Mucosa of gallbladder (tissue), 1 donor: Measurements from ENCODE around the gene ACHE. TPM values are rescaled to one million over a fixed set of nuclear protein-coding genes. Genes with fewer than 3 reads are reported as not detected.
A peak's percentile ranks its signal among the peaks of the same experiment; 100 is the strongest.

Source experiments
- DNase-seq: peaks from one replicate; pipeline ENCODE4 v3.0.0-alpha.2; 2020; ENCODE audit warnings: low spot score
- total RNA-seq: library from RNA; stranded (reverse); gene quantifications from one replicate; pipeline ENCODE4 v1.2.1, GENCODE V29; 2021
- donor health status: DM: no; HTN: no; CAD: no.

ACHE gene
- total RNA-seq, 1 donor from 2014 or later = 8.4 TPM

DNA sequence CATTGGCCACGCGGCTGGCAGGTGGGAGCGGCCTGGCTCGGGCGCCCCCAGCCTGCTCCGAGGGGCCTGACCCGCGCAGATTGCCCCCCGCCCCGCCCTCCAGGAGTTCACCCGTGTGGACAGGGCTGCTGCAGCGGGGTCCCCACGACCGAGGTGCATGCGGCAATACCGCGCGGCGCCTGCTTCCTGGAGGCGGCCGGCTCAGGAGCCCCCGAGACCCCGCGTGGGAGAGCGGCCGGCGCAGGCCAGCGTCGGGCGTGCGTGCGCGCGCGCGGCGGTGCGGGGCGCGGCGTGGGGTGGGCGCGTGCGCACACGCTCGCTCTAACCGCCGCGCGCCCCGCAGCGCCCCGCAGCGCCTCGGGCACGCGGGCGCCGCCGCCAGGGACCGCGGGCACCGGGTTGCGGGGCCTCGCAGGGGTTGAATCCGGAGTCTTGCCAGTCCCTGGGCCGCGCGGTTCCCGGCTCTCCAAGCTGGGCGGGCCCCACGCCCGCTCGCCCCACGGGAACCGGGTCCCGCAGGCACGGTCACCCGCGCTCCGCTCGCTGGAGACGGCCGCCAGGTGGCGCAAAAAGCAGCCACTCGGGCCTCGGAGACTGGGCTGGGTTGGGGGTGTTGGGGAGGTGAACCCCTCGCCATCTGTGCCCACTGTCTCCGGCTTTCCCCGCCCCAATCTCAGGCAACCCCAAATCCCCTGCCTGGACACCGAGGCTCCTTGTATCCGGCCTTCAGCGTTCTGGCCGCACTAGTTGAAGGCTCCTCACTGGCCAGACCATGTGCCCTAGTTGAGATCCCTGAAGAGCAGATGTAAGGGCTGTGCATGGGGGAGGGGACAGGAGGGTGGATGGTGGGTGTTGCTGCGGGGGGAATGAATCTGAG, 1.3 kb upstream of the ACHE start:
- peak; percentile 70 for DNase-seq

DNA sequence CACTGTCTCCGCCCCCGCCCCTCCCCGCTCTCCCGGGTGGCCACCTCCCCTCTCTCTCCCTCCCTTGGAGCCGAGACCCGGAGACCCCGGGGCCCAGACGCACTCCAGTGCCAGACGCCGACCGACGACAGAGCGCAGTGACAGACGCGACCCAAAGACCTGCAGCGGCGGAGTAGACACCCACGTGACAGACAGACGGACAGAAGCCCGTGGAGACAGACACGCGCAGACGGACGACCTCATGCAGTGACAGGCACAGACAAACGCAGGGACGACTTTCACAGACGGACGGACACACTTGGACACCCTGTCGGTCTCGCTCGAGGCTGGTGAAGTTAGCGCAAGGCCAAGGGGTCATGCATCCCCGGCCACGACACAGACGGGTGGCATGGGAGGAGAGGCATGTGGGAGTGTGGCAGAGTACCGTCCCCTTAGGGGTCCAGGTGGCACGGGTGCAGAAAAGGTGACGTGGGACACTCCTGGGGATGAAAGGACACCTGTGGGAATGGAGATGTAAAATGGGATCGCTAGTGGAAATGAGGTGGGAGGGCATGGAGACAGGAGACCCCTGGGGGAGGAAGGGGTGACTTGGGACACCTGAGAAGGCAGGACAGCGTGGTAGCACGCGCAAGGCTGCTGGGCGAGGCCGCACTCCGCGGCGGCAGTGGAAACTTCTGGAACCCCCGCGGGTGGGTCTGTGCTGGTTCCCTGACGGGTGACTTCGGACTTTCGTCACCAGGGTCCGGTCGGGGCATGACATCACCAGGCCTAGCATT, 456 bp upstream of the ACHE start:
- peak; percentile 58 for DNase-seq

DNA sequence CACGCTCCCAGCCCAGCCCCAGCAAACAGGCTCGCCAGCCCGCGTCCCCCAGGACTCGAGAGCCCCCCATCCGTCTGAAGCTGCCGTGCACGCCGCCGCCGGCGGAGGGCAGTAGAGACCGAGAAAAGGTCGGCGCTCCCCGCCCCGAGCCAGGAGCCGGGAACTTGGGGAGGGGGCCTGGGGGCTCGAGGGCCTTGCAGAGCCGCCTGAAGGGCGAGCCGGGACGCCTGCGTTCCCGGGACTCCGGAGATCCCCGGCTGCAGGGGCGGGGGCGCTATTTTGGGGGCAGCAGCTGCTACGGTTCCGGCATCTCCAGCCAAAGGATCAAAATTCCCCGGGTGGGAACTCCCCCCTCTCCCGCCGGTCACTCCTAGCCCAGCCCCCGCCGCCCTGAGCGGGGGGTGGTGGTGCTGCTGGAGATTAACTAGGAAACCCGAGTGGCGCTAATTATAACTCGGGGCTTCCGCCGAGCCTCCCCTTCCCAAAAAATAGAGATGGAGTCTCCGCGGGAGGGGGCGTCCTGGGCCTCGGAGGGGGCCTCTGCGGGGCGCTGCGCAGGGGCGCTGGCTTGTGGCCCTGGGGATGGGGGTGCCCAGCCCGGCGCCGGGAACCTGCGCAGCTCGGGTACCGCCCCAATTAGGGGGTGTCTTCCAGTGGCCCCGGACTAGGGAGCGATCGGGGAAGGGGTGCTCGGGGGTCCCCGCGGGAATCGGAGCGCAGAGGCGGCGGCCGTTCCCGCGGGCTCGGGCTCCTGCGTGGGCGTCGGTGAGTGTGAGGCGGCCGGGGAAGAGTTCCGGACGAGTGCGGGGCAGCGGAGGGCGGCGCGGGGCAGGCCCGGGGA, 608 bp downstream of the ACHE start:
- peak; percentile 45 for DNase-seq

DNA sequence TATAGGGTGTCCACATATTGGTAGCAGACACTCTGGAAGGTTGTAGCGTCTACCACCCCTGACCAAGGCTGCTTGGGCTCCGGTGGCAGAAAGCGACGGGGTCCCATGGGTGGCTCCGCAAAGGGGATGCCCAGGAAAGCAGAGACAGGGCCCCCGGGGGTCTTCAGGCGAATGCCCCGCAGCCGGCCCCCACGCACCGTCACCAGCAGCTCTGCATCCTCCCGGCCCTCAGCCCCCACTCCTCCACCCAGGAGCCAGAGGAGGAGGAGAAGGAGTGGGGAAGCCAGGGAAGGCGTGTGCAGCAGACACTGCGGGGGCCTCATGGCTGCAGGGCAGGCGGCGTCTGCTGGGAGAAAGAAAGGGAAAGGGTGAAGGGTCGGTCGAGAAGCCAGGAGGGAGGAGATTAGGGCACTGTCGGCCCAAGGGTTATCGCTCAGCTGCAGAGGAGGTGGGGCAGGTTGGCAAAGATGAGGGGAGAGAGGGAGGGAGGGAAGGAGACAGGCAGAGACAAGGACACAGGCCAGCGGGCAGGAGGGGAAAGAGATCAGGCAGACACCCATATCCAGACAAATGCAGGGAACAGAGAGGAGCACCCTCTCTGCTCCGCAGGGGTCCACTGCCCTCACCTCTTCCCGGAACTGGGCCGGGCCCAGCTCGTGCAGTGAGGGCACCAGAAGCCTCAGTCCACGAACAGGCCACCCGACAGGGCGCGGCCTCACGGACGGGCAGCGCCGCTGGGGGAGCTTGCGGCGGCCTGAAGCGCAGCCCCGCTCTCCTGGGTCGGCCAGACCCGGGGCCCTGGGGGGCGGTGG, 1.6 kb downstream of the ACHE start:
- no peak for DNase-seq

DNA sequence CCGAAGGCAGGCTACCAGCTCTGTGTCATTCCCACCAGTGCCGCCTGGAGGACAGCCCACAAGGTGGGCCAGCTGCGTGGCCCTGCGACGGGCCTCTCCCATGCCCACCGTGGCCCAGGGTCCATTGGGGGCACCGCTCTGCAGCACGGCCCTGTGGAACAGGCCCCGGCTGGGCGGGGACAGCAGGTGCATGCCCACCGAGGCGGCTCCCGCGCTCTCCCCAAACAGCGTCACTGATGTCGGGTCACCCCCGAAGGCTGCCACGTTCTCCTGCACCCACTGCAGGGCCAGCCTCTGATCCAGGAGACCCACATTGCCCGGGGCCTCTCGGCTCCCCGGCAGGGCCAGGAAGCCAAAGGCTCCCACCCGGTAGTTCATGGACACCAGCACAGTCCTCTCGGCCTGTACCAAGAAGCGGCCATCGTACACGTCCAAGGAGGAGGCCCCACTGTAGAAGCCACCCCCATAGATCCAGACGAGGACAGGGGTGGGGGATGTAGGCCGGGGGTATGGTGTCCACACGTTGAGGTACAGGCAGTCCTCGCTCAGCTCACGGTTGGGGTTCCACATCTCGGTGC, 2.3 kb downstream of the ACHE start:
- no peak for DNase-seq

DNA sequence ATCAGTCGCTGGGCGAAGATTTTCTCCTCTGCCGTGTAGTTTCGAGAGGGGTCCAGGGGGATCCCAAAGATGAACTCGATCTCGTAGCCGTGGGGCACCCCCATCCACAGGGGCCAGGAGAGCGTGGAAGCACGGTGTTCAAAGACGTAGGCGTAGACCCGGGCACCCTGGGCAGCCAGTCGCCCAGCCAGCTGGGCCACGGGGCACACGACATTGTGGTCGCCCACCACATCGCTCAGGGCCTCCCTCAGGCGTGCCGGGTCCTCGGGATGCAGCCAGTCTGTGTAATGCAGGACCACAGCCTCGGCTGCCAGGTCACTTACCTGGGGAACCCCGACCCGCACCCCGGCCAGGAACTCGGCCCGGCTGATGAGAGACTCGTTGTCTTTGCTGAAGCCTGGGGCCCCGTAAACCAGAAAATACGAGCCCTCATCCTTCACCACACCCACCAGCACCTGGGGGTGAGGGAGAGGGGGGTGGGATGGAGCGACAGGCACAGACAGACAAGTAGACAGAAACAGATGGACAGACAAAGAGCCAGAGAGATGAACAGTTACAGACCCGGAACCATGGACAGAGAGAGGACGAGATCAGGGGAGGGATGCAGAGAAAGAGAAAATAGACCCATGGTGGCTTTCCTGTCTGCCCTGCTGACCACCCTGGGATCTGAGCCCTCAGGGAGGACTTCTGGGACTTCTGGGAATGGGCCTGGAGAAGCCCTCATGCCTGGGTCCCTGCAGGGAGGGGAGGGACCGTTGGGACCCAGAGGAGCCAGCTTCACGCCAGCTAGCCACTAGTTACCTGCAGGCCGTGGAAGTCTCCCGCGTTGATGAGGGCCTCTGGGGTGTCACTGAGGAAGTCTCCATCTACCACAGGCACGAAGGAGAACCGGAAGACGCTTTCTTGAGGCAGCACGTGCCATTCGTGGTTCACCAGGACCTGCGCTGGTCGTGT, 3.0 kb downstream of the ACHE start:
- no peak for DNase-seq

DNA sequence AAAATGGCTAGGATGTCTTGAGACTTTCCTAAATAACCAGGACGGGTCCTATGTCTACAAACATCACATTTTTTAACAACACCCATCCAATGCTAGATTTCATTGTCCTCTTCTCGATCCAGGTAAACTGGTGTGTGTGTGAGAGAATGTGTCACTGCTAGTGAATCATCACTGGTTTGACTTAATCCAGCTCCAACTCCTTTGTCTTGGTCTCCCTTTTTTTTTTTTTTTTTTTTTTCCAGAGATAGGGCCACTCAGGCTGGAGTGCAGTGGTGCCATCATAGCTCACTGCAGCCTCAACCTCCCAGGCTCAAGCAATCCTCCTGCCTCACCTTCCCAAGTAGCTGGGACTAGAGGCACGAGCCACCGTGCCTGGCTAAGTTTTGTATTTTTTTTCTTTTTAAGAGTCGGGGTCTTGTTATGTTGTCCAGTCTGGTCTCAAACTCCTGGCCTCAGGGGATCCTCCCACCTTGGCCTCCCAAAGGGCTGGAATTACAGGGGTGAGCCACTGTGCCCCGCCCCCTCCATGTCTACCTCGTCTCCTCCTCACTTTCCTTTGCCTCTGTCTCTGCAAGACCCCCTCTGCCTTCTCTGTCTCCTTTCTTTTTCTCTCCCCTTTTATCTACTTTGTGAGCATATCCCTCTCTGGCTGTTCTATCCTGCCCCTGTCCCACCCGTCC, 4.0 kb downstream of the ACHE start:
- DNase-seq = no peak

DNA sequence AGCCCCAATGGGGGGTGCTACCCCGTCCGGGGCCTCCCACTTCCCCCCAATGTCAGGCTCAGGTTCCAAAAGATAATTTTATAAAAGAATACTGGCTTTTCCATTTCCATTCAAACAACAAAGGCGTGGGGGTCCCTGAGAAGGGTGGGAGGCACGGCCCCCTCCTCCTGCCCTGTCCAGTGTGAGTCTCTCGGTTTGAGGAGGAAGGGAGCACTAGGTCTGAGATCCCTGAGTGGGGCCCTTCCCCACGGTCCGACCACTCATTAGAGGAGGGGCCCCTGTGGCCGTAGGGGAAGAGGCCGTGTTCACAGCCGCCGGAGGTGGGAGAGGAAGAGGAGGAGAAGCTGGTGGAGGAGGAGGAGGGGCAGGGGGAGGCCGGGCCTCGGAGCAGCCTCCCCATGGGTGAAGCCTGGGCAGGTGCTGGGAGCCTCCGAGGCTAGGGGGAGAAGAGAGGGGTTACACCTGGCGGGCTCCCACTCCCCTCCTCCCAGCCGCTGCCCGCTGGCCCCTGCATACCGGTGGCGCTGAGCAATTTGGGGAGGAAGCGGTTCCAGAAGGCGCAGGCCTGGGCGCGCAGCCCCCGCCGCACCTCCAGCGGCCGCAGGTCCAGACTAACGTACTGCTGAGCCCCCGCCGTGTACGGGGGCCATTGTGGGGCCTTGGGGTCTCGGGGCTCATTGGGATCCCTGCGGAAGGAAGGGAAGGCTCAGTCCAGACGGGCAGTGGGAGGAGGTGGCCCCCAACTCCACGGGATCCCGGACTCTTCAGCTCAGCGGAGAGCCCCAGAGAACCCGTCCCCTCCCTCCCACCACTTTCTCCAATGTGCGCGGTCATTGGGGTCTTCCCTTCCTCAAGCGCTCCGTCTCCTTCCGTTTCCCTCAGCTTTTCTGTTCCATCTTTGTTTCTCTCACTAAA, 4.8 kb downstream of the ACHE start:
- no peak for DNase-seq

DNA sequence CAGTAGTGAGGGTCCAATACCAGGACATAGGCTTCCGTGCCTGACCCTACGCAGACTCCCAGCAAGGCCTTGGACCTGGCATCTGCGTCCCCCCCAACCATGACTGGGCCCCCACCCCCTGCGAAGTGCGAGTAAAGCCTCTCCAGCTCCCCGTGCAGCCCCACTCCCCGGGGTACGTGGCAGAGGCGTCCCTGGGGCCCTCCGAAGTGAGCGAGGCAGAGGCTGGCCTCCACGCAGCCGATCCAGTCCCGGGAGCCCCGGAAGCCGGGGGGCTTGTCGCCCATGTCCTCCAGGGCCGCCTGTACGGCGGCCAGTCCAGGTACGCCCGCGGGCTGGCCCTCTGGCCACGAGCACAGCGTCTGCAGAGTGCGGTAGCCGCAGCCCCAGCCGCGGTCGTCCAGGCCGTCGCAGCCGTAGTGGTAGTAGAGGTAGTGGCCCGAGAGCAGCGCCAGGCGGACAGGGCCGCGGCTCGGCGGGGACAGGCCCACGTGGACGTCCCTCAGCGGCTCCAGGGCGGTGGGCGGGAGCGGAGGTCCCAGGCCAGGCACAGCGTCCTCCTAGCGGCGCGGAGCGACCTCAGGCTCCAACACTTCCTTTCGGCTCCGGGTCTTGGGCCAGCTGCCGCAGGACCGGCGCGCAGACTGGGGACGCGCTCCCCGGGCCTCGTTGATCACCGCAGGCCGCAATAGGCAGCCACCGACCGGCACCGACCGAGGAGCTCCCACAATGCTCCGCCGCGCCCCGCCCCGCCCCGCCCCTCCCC, 6.5 kb downstream of the ACHE start, which contains the start of gene UFSP1:
UFSP1 (minus strand) TSS at position 728 of the 763 bp plus-strand sequence; CDS start at position 284, 444 bp downstream.
- DNase-seq = no peak

DNA sequence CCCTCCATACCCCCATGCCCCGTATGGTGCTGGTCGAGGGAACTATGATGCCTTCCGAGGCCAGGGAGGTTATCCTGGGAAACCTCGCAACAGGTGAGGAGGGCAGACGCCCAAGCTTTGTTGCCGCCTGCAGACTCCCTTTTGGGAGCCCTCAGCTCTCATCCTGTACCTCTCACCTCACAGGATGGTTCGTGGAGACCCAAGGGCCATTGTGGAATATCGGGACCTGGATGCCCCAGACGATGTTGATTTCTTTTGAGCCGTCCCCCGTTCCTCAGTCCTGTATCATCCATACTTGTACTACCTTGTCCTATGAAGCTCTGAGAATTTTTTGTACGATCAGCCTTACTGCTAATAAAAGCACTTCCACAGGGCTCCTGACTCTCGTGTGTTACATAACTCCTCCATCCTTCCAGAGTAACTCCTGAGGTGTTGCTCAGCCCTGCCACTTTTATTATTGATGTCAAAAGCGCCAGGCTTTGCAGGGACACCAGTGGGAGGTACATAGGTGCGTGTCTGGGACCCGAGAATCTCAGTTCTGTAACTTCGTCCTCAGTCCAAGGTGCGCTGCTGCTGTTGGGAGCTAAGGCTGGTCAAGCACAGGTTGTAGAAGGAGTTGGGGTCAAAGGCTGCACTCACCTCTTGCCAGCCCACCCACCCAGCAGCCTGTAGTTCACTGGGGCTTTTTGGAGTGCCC, 7.2 kb downstream of the ACHE start:
- no peak for DNase-seq

DNA sequence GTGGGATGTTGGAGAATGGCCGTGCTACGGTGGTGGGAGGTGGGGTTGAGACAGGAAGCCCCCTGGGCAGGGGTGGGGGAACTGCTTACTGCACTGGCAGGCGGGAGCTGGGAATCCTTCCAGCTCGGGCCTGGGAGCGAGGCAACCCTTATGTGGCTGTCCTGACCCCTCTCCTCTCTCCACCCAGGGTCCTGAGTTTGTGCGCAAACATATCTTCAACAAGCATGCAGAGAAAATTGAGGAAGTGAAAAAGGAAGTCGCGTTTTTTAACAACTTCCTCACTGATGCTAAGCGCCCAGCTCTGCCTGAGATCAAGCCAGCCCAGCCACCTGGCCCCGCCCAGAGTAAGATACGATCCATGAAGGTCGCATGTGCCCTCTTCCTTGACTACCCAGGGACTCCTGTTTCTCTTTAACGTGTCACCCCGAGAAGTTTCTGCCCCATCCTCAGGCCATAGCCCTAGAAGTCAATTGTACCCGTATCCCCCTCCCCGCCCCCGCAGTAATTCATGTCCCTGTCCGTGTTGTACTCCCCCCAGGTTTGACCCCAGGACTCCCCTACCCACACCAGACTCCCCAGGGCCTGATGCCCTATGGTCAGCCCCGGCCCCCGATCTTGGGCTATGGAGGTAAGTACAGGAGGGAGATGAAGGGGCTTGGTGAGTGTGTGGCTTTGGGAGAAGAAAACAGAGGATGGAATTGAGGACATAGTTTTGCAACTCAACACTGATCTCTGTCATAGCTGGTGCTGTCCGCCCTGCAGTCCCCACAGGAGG, 8.0 kb downstream of the ACHE start:
- no peak for DNase-seq

DNA sequence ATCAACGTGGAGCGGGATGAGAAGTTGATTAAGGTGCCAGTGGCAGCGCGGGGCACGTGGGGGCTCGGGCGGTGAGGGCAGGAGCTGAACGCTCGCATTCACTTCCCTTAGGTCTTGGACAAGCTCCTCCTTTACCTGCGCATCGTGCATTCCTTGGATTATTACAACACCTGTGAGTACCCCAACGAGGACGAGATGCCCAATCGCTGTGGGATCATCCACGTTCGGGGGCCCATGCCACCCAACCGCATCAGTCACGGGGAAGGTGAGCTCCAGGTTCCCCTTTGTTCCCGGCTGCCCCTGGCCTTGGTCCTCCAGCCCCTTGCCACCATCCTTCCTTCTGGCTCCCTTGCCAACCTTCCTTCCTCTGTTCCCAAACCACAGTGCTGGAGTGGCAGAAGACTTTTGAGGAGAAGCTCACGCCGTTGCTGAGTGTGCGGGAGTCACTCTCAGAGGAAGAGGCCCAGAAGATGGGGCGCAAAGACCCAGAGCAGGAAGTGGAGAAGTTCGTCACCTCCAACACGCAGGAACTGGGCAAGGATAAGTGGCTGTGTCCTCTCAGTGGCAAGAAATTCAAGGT, 8.7 kb downstream of the ACHE start:
- no peak for DNase-seq

DNA sequence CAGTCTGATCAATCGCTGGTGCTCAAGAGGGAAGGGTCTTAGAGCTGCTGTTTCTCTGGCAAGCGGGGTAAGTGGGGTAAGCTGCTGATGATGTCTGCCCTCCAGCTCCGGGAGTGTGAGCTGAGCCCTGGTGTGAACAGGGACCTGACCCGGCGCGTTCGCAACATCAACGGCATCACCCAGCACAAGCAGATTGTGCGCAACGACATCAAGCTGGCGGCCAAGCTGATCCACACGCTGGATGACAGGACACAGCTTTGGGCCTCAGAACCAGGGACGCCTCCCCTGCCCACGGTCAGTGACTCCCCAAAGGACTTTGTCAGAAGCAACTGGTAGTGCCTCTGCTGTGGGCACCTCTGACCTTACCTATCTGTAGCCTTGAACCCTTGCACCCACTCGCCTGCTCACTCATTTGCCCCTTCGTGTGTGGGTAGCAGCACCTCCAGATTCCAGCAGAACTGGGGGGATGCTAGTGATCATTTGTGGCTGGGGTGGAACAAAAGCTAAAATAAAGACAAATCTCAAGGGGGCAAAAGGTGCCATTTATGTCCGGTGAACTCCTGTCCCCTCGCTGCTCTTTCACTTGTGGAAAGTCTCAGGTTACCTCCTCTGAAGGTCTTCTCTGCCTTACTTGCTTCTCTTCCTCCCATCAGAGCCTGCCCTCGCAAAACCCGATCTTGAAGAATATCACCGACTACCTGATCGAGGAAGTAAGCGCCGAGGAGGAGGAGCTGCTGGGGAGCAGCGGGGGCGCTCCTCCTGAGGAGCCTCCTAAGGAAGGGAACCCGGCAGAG, 9.3 kb downstream of the ACHE start:
- no peak for DNase-seq

DNA sequence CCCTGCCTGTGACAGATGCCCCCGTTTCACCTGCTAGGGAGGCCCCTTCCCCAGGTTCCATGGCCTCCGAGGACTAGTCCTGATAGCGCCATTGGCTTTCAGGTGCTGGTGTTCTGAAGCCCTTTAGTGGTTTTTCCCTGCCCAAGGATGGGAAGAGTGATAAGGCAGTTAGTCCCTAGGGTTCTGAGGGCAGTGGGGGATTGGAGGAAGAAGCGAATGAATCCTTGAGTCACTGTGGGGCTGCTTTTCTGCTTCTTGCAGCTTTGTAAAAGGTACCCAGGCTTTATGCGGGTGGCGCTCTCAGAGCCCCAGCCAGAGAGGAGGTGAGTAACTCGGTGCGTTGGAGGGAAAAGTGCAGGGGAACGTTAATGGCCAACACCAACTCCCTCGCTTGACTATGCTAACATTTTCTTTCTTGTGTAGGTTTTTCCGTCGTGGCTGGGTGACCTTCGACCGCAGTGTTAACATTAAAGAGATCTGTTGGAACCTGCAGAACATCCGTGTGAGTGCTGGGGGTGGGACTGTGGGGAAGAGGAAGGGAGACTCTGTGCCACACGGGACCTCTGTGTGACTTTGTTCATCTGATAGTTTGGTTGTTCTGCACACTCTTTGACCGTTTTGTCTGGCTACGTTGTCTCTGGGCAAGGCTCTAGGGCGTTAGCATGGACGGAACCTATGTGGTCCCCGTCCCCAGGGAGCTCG, 10.1 kb downstream of the ACHE start:
- DNase-seq = no peak
